SK-N-SH (cell line): ENCODE data around the gene SGF29. TPM values are rescaled to one million over a fixed set of nuclear protein-coding genes. Genes with fewer than 3 reads are reported as not detected.

Experiments used
- CTCF ChIA-PET: fragments of 300-600, 350-600 bp; formaldehyde crosslinking; extraction: SDS; loops from one replicate; lab custom pipeline; 2021; lab: Yijun Ruan, JAX
- POLR2A ChIA-PET: fragments of 350-600 bp; sonication (Branson Sonifier 250); formaldehyde crosslinking; extraction: SDS; loops from one replicate; lab custom pipeline; 2020; ENCODE audit warnings: antibody characterized with exemption, inconsistent platforms; lab: Yijun Ruan, JAX
- DNase-seq: peaks from one replicate; pipeline ENCODE4 v3.0.0; 2012
- H2AFZ ChIP-seq: fragments of 200-600 bp; sonication (generic); 2 replicates; pipeline ENCODE4 v1.8.1; 2016; ENCODE audit warnings: antibody characterized with exemption, mild to moderate bottlenecking, low read depth
- H3F3A ChIP-seq: fragments of 200-600 bp; sonication (generic); replicated peaks from 2 replicates; pipeline ENCODE3; 2016; ENCODE audit warnings: antibody characterized with exemption, mild to moderate bottlenecking; ENCODE audit not compliant: insufficient read depth
- H3K27ac ChIP-seq, 2 experiments: fragments of 200-500 bp in 1 of 2; fragments of 200-600 bp in 1 of 2; sonication (Bioruptor generic) in 1 of 2; sonication (generic), shearing (Covaris generic) in 1 of 2; 2 replicates each; pipeline versions ENCODE4 v1.5.1 to v1.6.1; 2014 to 2016; ENCODE audit warnings: low read depth in 2 of 2, inconsistent platforms in 1 of 2, low read length in 1 of 2, mild to moderate bottlenecking in 1 of 2, mixed read lengths in 1 of 2
- H3K27me3 ChIP-seq: fragments of 200-600 bp; sonication (generic), shearing (Covaris generic); 2 replicates; pipeline ENCODE4 v1.6.1; 2016; ENCODE audit warnings: mixed run types; ENCODE audit not compliant: insufficient read depth
- H3K36me3 ChIP-seq, 2 experiments: fragments of 200-500 bp in 1 of 2; fragments of 200-600 bp in 1 of 2; sonication (Bioruptor generic) in 1 of 2; sonication (generic) in 1 of 2; replicated peaks in 1 of 2; 2 replicates each; pipeline versions ENCODE3 to v1.5.1; 2014 to 2016; ENCODE audit warnings: low read length in 1 of 2, mild to moderate bottlenecking in 1 of 2; ENCODE audit not compliant: insufficient read depth in 2 of 2, control insufficient read depth in 1 of 2
- H3K4me1 ChIP-seq, 2 experiments: fragments of 200-500 bp in 1 of 2; fragments of 200-600 bp in 1 of 2; sonication (Bioruptor generic) in 1 of 2; sonication (generic), shearing (Covaris generic) in 1 of 2; 2 replicates each; pipeline versions ENCODE4 v1.5.1 to v1.6.1; 2014 to 2016; ENCODE audit warnings: low read depth in 1 of 2, low read length in 1 of 2, mixed run types in 1 of 2; ENCODE audit not compliant: insufficient read depth in 2 of 2, control insufficient read depth in 1 of 2
- H3K4me2 ChIP-seq: fragments of 200-600 bp; sonication (generic), shearing (Covaris generic); 2 replicates; pipeline ENCODE4 v1.6.1; 2017; ENCODE audit warnings: mixed run types
- H3K4me3 ChIP-seq, 2 experiments: fragments of 200-500 bp in 1 of 2; fragments of 200-600 bp in 1 of 2; sonication (Bioruptor generic) in 1 of 2; sonication (generic), shearing (Covaris generic) in 1 of 2; 2 replicates each; pipeline versions ENCODE4 v1.5.1 to v1.8.1; 2014 to 2016; ENCODE audit warnings: low read depth in 2 of 2, inconsistent platforms in 1 of 2, low read length in 1 of 2, mild to moderate bottlenecking in 1 of 2, mixed read lengths in 1 of 2, moderate library complexity in 1 of 2
- H3K79me2 ChIP-seq: fragments of 200-600 bp; sonication (generic); 2 replicates; pipeline ENCODE4 v1.8.1; 2017; ENCODE audit warnings: mild to moderate bottlenecking; ENCODE audit not compliant: insufficient read depth
- H3K9ac ChIP-seq: fragments of 200-600 bp; sonication (generic); 2 replicates; pipeline ENCODE4 v1.6.1; 2017; ENCODE audit warnings: mixed run types
- H3K9me2 ChIP-seq: fragments of 200-600 bp; sonication (generic); 2 replicates; pipeline ENCODE4 v1.6.1; 2017; ENCODE audit warnings: mixed run types
- H3K9me3 ChIP-seq: fragments of 200-600 bp; sonication (generic); 2 replicates; pipeline ENCODE4 v1.6.1; 2017; ENCODE audit warnings: mixed run types, mild to moderate bottlenecking, moderate library complexity
- H4K20me1 ChIP-seq: fragments of 200-600 bp; sonication (generic); 2 replicates; pipeline ENCODE4 v1.6.1; 2017; ENCODE audit warnings: mild to moderate bottlenecking, mixed run types; ENCODE audit not compliant: insufficient read depth
- CTCF ChIP-seq: fragments of 200-600 bp; sonication (generic); IDR thresholded peaks from 2 replicates; pipeline ENCODE4 v1.6.1; 2017; ENCODE audit warnings: antibody characterized with exemption, mild to moderate bottlenecking, moderate library complexity
- IRF3 ChIP-seq: fragments of 150-350 bp; IDR thresholded peaks from 2 replicates; pipeline ENCODE4 v1.6.1; 2016; ENCODE audit warnings: mild to moderate bottlenecking, low read depth, low read length
- JUND ChIP-seq: IDR thresholded peaks from 2 replicates; pipeline ENCODE4 v1.4.0; 2012
- MAX ChIP-seq: IDR thresholded peaks from 2 replicates; pipeline ENCODE4 v1.4.0; 2012; ENCODE audit warnings: low read depth
- MEF2A ChIP-seq: IDR thresholded peaks from 2 replicates; pipeline ENCODE4 v1.4.0; 2012; ENCODE audit warnings: low read depth, borderline replicate concordance
- NFIC ChIP-seq: IDR thresholded peaks from 2 replicates; pipeline ENCODE4 v1.4.0; 2012; ENCODE audit warnings: borderline replicate concordance
- PBX3 ChIP-seq: IDR thresholded peaks from 2 replicates; pipeline ENCODE4; 2012
- POLR2AphosphoS5 ChIP-seq: IDR thresholded peaks from 2 replicates; pipeline ENCODE4 v1.6.1; 2012; ENCODE audit warnings: low read depth, low read length
- RCOR1 ChIP-seq: fragments of 150-350 bp; IDR thresholded peaks from 2 replicates; pipeline ENCODE4 v1.6.1; 2017; ENCODE audit warnings: antibody characterized with exemption, low read length
- RXRA ChIP-seq: IDR thresholded peaks from 2 replicates; pipeline ENCODE4 v1.4.0; 2012; ENCODE audit warnings: low read depth, mild to moderate bottlenecking, borderline replicate concordance
- SIN3A ChIP-seq: IDR thresholded peaks from 2 replicates; pipeline ENCODE4 v1.6.1; 2012; ENCODE audit warnings: low read depth, mild to moderate bottlenecking, low read length, moderate library complexity, borderline replicate concordance
- TEAD4 ChIP-seq: IDR thresholded peaks from 2 replicates; pipeline ENCODE4 v1.4.0; 2012; ENCODE audit warnings: mild to moderate bottlenecking, borderline replicate concordance; ENCODE audit not compliant: insufficient read depth
- USF1 ChIP-seq: IDR thresholded peaks from 2 replicates; pipeline ENCODE4 v1.4.0; 2012; ENCODE audit warnings: low read depth, borderline replicate concordance
- YY1 ChIP-seq: IDR thresholded peaks from 2 replicates; pipeline ENCODE4 v1.4.0; 2012; ENCODE audit warnings: low read depth, mild to moderate bottlenecking
- WGBS: methylation state at CpG from one replicate; pipeline ENCODE4 v1.1.6; 2017; ENCODE audit warnings: low lambda C conversion rate; 5-methylcytosine and 5-hydroxymethylcytosine counted together
- polyA plus RNA-seq, 3 experiments: library from polyadenylated mRNA; depleted of rRNA; stranded (reverse); fragments of >200 nt; gene quantifications; 2 replicates each; pipeline ENCODE4 v1.2.3, GENCODE V29; 2012

Gene SGF29
- polyA plus RNA-seq, 1 of the 3 experiments (the other 2 are of a cell fraction), result 4.6 TPM

- TF ChIP-seq MAX, result no peak
- no peak for TF ChIP-seq SIN3A
- no peak for TF ChIP-seq RCOR1
- no peak for TF ChIP-seq YY1
- TF ChIP-seq POLR2AphosphoS5, result no peak
Observed at GRCh38 chr16:28538733-28539596, 14.8 kb upstream of the SGF29 start, which contains the start of gene NUPR1 (continued).

- Histone ChIP-seq H3K4me1 (peaks cover 0 to 5% of the 10 kb centered on the region in 2 experiments; a peak in 1 of 4 replicates), H3K36me3 (no peaks in the 10 kb centered on the region), H2AFZ (no peak overlapping the region), H3K9ac (no peak overlapping the region), H3K4me3 (no peak overlapping the region), H3K4me2 (no peak overlapping the region), H3K79me2 (no peaks in the 10 kb centered on the region), H3K27me3 (no peaks in the 10 kb centered on the region), H3K27ac (no peak overlapping the region), H3F3A (no peaks in the 10 kb centered on the region), H3K9me2 (no peaks in the 10 kb centered on the region), H3K9me3 (no peaks in the 10 kb centered on the region), H4K20me1 (no peaks in the 10 kb centered on the region)
- DNase-seq, result no peak
- POLR2A ChIA-PET, result no interaction called here
- no peak for TF ChIP-seq USF1
- WGBS, result 84% methylated on average over 3 of the region's 3 CpGs
- CTCF ChIA-PET, result interaction anchor here (0.9 kb wide), 1 partner anchor 12 kb away, joined by 3 read pairs; no protein-coding TSS in a partner anchor
Observed at GRCh38 chr16:28540346-28540745, 13.4 kb upstream of the SGF29 start.

- Histone ChIP-seq H3K27me3 (no peaks in the 10 kb centered on the region), H3K9ac (no peak overlapping the region), H3K9me3 (no peaks in the 10 kb centered on the region), H3K9me2 (no peaks in the 10 kb centered on the region), H3K4me2 (no peak overlapping the region)
- WGBS, result 82% methylated on average over 7 of the region's 7 CpGs
- TF ChIP-seq JUND, result no peak
- no peak for TF ChIP-seq NFIC
- TF ChIP-seq IRF3, result no peak
- TF ChIP-seq PBX3, result no peak
- no peak for TF ChIP-seq POLR2AphosphoS5
- no peak for TF ChIP-seq CTCF
- TF ChIP-seq TEAD4, result no peak
- TF ChIP-seq MEF2A, result no peak
- TF ChIP-seq RXRA, result no peak
- TF ChIP-seq, all 33 proteins: peak for 0
- H3K4me3 ChIP-seq, result no peak overlapping the region
- ChIA-PET POLR2A (no interaction called here), CTCF (no interaction called here)
- no peak overlapping the region for H2AFZ ChIP-seq
- no peak for DNase-seq
- H4K20me1 ChIP-seq, result no peaks in the 10 kb centered on the region
- H3F3A ChIP-seq, result peaks cover 3% of the 10 kb centered on the region
- H3K27ac ChIP-seq, result no peak overlapping the region
- peaks cover 0 to 5% of the 10 kb centered on the region in 2 experiments; a peak in 1 of 4 replicates for H3K4me1 ChIP-seq
- no peaks in the 10 kb centered on the region for H3K36me3 ChIP-seq
- H3K79me2 ChIP-seq, result no peaks in the 10 kb centered on the region
Observed at GRCh38 chr16:28542646-28543045, 11.1 kb upstream of the SGF29 start.
